Measurements from ENCODE around the gene SPAAR. TPM values are rescaled to one million over a fixed set of nuclear protein-coding genes. Genes with fewer than 3 reads are reported as not detected.

SPAAR gene
- total RNA-seq, 1 experiment from 2014 or later, result not detected

GRCh38 chr9:35958104-35958837 lies 49.0 kb downstream of the SPAAR start, which contains the start of gene OR2S2:
Gene OR2S2 (minus strand): TSS chr9:35958154. CDS start chr9:35958098, 56 bp downstream.
- Mint-ChIP-seq H3K36me3 (ENCODE audit: insufficient read depth in 1 of 3, low read depth in 3 of 3) (no peaks in the 10 kb centered on the region), H3K27ac (no peak within 1 kb of the TSS), H3K27me3 (ENCODE audit: low read depth) (peaks cover 33% of the 10 kb centered on the region), H3K4me1 (peaks cover 3 to 8% of the 10 kb centered on the region in 2 experiments; a peak in 2 of 4 replicates), H3K9me3 (no peaks in the 10 kb centered on the region), H3K4me3 (no peak within 1 kb of the TSS)
- Histone ChIP-seq H3K4me2 (ENCODE audit: insufficient read depth, insufficient read length, low read length) (no peak within 1 kb of the TSS), H4K91ac (ENCODE audit: insufficient read length, low read depth, low read length) (no peak within 1 kb of the TSS), H2AK5ac (ENCODE audit: insufficient read length, low read length) (no peak within 1 kb of the TSS), H3K27ac (ENCODE audit: insufficient read length, low read depth, low read length) (no peak within 1 kb of the TSS), H2AFZ (ENCODE audit: low read length) (no peak within 1 kb of the TSS), H3K27me3 (ENCODE audit: insufficient read depth, low read length) (no peaks in the 10 kb centered on the region; the same call in 1 of the 2 replicates), H3K79me2 (ENCODE audit: insufficient read depth, low read length) (no peaks in the 10 kb centered on the region), H4K20me1 (ENCODE audit: control insufficient read depth, insufficient read depth, insufficient read length) (no peaks in the 10 kb centered on the region), H3K9me3 (ENCODE audit: control insufficient read depth, low read depth, low read length) (no peaks in the 10 kb centered on the region), H3K4me1 (ENCODE audit: insufficient read depth, low read length) (no peaks in the 10 kb centered on the region), H2BK15ac (ENCODE audit: low read depth, low read length) (no peak within 1 kb of the TSS), H3T11ph (ENCODE audit: low read length) (no peak within 1 kb of the TSS), H3K4ac (ENCODE audit: low read depth, low read length) (no peak within 1 kb of the TSS), H3K79me1 (ENCODE audit: insufficient read depth, low read depth, low read length, poor library complexity, severe bottlenecking) (no peaks in the 10 kb centered on the region), H3K18ac (ENCODE audit: insufficient read length, low read depth, low read length) (no peak within 1 kb of the TSS), H2BK12ac (ENCODE audit: insufficient read length, low read depth, low read length) (no peak within 1 kb of the TSS), H3K14ac (ENCODE audit: insufficient read depth, low read length) (no peak within 1 kb of the TSS), H4K8ac (replicated peaks; ENCODE audit: insufficient read length, low read depth, low read length) (no peak within 1 kb of the TSS), H4K5ac (ENCODE audit: insufficient read length, low read depth, low read length) (no peak within 1 kb of the TSS), H2BK5ac (ENCODE audit: insufficient read length, low read length) (no peak within 1 kb of the TSS), H3K23me2 (ENCODE audit: insufficient read length, low read depth, low read length, poor library complexity, severe bottlenecking) (no peaks in the 10 kb centered on the region), H3K9ac (ENCODE audit: extremely low read depth, insufficient read length, low read length) (no peak within 1 kb of the TSS), H2BK20ac (ENCODE audit: low read depth, low read length, poor library complexity, severe bottlenecking) (no peak within 1 kb of the TSS), H2BK120ac (ENCODE audit: low read depth, low read length, poor library complexity, severe bottlenecking) (no peak within 1 kb of the TSS), H3K23ac (ENCODE audit: insufficient read length, low read depth, low read length) (no peak within 1 kb of the TSS), H3K56ac (ENCODE audit: insufficient read length, low read depth, low read length) (no peak within 1 kb of the TSS)
- TF ChIP-seq CTCF (conservative IDR thresholded peaks at IDR 0.05), result no peak
- WGBS (ENCODE audit: extremely low coverage, insufficient read length, low lambda C conversion rate), result no CpG with 5 or more reads among the region's 5 CpGs
- no peak for DNase-seq
